ENCODE measurements around the gene INO80E.

- TF ChIP-seq CTCF (IDR thresholded peaks at IDR 0.05 in 8 of 11, conservative IDR thresholded peaks at IDR 0.05 in 3 of 11) (no peak), POLR2A (IDR thresholded peaks at IDR 0.05) (no peak)
Measured at GRCh38 chr16:30049871-30050270, 53.8 kb downstream of the INO80E start.
